GM12801 (cell line): ENCODE results near the gene CREB5.

Source experiments
- TF ChIP-seq, protein P1 (sequence below): IDR thresholded peaks from one replicate; pipeline ENCODE4 v1.5.1; 2011; ENCODE audit warnings: control low read depth; ENCODE audit not compliant: insufficient read length; ENCODE audit errors: extremely low read depth

CREB5 gene

DNA sequence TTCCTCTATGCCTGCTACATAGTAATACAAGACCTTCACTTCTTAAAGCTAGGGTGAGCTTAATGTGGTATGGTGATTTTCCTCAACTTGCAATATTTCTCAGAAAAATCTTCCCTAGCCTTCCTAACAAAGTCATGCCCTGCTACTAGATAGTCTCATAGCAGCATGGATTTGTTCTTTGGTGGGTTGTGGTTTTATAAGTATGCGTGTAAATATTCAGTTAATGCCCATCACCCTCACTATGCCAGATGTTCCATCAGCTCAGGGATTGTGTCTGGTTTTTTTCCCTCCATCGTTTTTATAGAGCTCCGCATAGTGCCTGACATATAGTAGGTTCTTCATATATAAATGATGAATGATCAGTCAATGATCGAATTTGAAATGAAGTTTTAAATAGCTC lies 182.8 kb downstream of the CREB5 start:
- TF ChIP-seq, protein P1, sequence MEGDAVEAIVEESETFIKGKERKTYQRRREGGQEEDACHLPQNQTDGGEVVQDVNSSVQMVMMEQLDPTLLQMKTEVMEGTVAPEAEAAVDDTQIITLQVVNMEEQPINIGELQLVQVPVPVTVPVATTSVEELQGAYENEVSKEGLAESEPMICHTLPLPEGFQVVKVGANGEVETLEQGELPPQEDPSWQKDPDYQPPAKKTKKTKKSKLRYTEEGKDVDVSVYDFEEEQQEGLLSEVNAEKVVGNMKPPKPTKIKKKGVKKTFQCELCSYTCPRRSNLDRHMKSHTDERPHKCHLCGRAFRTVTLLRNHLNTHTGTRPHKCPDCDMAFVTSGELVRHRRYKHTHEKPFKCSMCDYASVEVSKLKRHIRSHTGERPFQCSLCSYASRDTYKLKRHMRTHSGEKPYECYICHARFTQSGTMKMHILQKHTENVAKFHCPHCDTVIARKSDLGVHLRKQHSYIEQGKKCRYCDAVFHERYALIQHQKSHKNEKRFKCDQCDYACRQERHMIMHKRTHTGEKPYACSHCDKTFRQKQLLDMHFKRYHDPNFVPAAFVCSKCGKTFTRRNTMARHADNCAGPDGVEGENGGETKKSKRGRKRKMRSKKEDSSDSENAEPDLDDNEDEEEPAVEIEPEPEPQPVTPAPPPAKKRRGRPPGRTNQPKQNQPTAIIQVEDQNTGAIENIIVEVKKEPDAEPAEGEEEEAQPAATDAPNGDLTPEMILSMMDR, result no peak

DNA sequence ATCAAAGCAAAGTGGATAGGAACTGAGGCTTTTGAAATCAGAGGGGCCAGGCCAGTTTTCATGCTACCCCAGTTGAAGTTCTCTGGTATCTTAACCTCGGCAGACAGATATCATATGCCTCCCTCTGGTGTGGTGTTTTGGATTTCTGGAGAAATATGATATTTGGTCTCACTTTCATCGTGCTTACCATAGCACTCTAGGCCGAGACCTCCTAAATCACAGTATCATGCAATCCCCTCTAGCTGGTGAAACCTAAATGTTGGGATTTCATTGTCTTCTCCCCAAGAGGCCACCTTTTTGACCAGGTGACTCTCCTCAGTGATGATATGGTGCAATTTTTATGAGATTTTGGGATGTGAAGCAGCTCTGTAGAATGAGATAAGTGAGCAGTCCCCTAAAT lies 183.5 kb downstream of the CREB5 start:
- TF ChIP-seq, protein P1, result no peak

DNA sequence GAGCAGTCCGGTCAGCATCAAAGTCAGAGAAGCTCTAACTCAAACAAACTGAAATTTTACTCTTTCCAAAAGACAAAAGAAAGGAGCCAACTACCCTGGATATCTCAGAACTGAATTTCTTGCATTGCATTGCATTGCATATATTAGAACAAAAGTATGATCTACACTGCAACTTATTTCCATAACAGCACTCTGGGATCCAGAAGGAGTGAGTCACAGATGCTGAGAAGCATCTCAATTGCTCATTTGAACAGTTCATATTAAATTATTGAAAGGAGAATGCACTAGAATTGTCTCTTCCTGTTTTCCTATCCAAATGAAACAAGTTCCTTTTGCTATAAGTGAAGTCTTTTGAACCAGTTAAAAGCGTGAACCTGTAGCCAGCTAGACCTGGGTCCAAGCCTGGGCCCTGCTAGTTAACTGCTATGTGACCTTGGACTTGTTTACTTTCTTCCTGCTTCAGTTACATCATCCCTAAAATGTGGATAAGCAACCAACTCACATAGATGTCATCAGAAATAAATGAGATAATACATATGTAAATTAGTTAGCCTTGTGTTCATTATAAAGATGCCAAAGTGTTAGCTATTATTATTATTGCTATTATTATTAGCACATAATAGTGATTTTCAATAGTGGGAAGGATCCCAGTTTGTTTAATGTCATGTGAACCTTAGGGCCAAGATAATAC lies 184.1 kb downstream of the CREB5 start:
- TF ChIP-seq, protein P1, result no peak

DNA sequence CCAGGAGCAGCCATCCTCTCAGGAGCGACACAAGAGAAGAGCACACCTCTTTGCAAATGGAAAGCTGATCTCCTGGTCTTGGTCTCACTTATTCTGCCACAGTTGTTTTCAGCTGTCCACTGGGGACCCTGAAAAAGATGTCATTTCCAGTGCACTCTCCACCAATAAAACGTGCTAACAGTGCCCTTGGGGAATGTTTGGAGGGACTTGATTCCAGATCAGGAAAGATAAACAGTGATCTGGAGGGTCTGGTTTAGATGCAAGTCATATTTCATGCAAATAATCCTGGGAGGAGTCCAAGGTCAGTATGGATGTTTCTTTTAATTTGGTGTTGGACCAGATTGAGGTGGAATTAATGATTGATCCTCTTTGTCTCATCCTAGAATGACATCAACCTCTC lies 185.0 kb downstream of the CREB5 start:
- TF ChIP-seq, protein P1, result no peak

DNA sequence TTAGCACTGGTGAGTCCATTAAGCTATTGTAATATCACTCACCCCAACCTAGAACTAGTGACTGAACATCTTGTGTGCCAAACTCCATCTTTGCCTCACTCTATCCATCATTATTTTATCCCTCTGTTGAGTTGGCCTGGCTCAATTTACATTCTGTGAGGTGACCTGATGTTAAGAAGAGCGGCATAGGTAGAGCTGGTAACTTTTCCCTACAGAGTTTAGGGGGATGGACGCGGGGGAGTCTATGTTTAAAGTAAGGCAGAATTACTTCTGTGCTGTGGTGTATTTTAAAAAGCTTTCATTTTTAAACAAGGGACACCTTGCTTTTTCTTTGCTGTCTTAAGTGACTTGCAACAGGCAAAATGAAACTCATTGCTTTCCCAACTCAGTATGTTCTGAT lies 186.3 kb downstream of the CREB5 start:
- TF ChIP-seq, protein P1, result no peak

DNA sequence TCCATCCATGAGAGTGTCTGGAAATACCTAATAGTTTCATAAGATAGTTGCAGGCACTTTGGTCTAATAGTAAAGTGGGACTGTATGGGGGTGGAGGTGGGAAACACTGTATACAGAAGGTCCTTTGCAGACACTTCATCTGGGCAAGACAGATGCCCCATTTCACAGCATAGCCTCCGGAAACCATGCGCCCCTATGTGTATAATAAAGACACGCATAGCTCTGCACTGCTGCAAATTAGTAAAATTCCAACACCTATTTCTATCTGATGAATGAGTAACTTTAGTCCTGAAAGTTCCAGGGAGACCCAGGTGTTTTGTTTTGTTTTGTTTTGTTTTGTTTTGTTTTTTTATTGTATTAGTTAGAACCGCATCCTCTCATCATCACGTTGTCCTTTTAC lies 187.1 kb downstream of the CREB5 start:
- TF ChIP-seq, protein P1, result no peak

DNA sequence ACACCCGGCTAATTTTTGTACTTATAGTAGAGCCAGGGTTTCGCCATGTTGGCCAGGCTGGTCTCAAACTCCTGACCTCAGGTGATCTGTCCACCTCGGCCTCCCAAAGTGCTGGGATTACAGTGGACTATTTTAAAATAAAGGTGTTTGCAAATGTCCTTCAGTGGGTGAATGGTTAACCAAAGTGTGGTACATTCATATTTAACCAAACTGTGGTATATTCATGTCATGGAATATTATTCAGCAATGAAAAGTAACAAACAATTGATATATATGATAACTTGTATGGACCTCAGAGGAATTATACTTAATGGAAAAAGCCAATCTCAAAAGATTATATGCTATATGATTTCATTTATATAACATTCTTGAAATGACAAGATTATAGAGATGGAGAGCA lies 190.0 kb downstream of the CREB5 start:
- TF ChIP-seq, protein P1, result no peak
